PC-9 (cell line): ENCODE measurements around the gene TIPRL. TPM values are rescaled to one million over a fixed set of nuclear protein-coding genes. Genes with fewer than 3 reads are reported as not detected.
A peak's percentile ranks its signal among the peaks of the same experiment; 100 is the strongest.

ENCODE experiments used
- Bru-seq: library from RNA; stranded (reverse); fragments of 400-500 nt; gene quantifications from one replicate; lab custom pipeline; 2021; lab: Mats Ljungman, UMichigan
- BruChase-seq, 2 experiments: library from RNA; stranded (reverse); fragments of 400-500 nt; gene quantifications; one replicate each; lab custom pipeline; 2021; lab: Mats Ljungman, UMichigan
- BruUV-seq: library from RNA; stranded (reverse); fragments of 400-500 nt; replicated peaks from 2 replicates; lab custom pipeline; 2021; lab: Mats Ljungman, UMichigan
- CTCF ChIA-PET: fragments of 300-600 bp; sonication (Branson Sonifier 250); formaldehyde crosslinking; loops from one replicate; lab custom pipeline; 2022; ENCODE audit warnings: antibody characterized with exemption; lab: Charles Lee
- POLR2A ChIA-PET: fragments of 300-600 bp; sonication (Branson Sonifier 250); formaldehyde crosslinking; loops from one replicate; lab custom pipeline; 2022; ENCODE audit warnings: antibody characterized with exemption; ENCODE audit not compliant: unreplicated experiment; lab: Charles Lee
- DNase-seq, 2 experiments: peaks; one replicate each; pipeline versions ENCODE4 v3.0.0 to v3.0.0-alpha.2; 2015 to 2022; ENCODE audit warnings: mixed read lengths in 1 of 2
- H2AFZ ChIP-seq: fragments of 200-600 bp; sonication (generic); 2 replicates; pipeline ENCODE4 v1.8.1; 2017; ENCODE audit warnings: antibody characterized with exemption
- H3F3A ChIP-seq: fragments of 200-600 bp; sonication (generic); 2 replicates; pipeline ENCODE4 v1.8.1; 2017; ENCODE audit warnings: antibody characterized with exemption, mild to moderate bottlenecking, low read depth; ENCODE audit not compliant: insufficient read depth
- H3K27ac ChIP-seq: fragments of 200-600 bp; sonication (generic); 2 replicates; pipeline ENCODE4 v1.6.1; 2016; ENCODE audit warnings: mixed run types
- H3K27me3 ChIP-seq: fragments of 200-600 bp; sonication (generic); 2 replicates; pipeline ENCODE4 v1.6.1; 2016; ENCODE audit warnings: low read depth, mixed run types; ENCODE audit not compliant: insufficient read depth
- H3K36me3 ChIP-seq: fragments of 200-600 bp; sonication (generic); 2 replicates; pipeline ENCODE4 v1.6.1; 2016; ENCODE audit warnings: low read depth, mixed run types
- H3K4me1 ChIP-seq: fragments of 200-600 bp; sonication (generic); replicated peaks from 2 replicates; pipeline ENCODE4 v1.6.1; 2016; ENCODE audit warnings: mixed run types; ENCODE audit not compliant: insufficient read depth
- H3K4me2 ChIP-seq: fragments of 200-600 bp; sonication (generic); 2 replicates; pipeline ENCODE4 v1.6.1; 2017; ENCODE audit warnings: mixed run types
- H3K4me3 ChIP-seq: fragments of 200-600 bp; sonication (generic); 2 replicates; pipeline ENCODE4 v1.6.1; 2016; ENCODE audit warnings: mixed run types
- H3K79me2 ChIP-seq: fragments of 200-600 bp; sonication (generic); 2 replicates; pipeline ENCODE4 v1.6.1; 2017; ENCODE audit warnings: low read depth, mixed run types
- H3K9me2 ChIP-seq: fragments of 200-600 bp; sonication (generic); 2 replicates; pipeline ENCODE4 v1.8.1; 2017; ENCODE audit warnings: mild to moderate bottlenecking; ENCODE audit not compliant: insufficient read depth
- H3K9me3 ChIP-seq: fragments of 200-600 bp; sonication (generic); 2 replicates; pipeline ENCODE4 v1.8.1; 2016; ENCODE audit warnings: low read depth; ENCODE audit not compliant: insufficient read depth
- H4K20me1 ChIP-seq: fragments of 200-600 bp; sonication (generic); 2 replicates; pipeline ENCODE4 v1.8.1; 2017; ENCODE audit not compliant: insufficient read depth
- EZH2 ChIP-seq: fragments of 200-600 bp; sonication (generic); IDR thresholded peaks from 2 replicates; pipeline ENCODE4 v1.8.0; 2017; ENCODE audit warnings: antibody characterized with exemption, low read depth
- intact Hi-C: fragments of 100-400 bp; cut with micrococcal nuclease; formaldehyde crosslinking; loops from one replicate; pipeline ENCODE4 v1.10.0; 2022; ENCODE audit not compliant: unreplicated experiment
- long read RNA-seq: library from polyadenylated mRNA; stranded (forward); transcript quantifications from one replicate; pipeline ENCODE4 v2.0.0, GENCODE V29; 2022
- total RNA-seq: library from RNA; stranded (reverse); gene quantifications from 2 replicates; pipeline ENCODE4 v1.2.3, GENCODE V29; 2021
- TF ChIP-seq, protein P1 (sequence below): fragments of 200-600 bp; sonication (generic); conservative IDR thresholded peaks from 2 replicates; pipeline ENCODE4 v1.6.1; 2017; ENCODE audit warnings: mixed run types, antibody characterized with exemption, mild to moderate bottlenecking, moderate library complexity

Gene TIPRL
- total RNA-seq (34.1 and 47.7 TPM in 2 replicates), Bru-seq, nascent RNA (percentile 83 among the genes with signal in this experiment), BruChase-seq, experiment 1, labeled RNA remaining after a 2-hour chase (percentile 85 among the genes with signal in this experiment), BruChase-seq, experiment 2, labeled RNA remaining after a 6-hour chase (percentile 93 among the genes with signal in this experiment)
- long read RNA-seq, transcript TIPRL-202 (7 exons, 3,032 nt), result major isoform, 72 of 94 reads
- long read RNA-seq, partial matches to known transcripts, result 5 of 94 reads
- long read RNA-seq, other reads (novel, unspliced or antisense), result 16 of 94 reads

DNA sequence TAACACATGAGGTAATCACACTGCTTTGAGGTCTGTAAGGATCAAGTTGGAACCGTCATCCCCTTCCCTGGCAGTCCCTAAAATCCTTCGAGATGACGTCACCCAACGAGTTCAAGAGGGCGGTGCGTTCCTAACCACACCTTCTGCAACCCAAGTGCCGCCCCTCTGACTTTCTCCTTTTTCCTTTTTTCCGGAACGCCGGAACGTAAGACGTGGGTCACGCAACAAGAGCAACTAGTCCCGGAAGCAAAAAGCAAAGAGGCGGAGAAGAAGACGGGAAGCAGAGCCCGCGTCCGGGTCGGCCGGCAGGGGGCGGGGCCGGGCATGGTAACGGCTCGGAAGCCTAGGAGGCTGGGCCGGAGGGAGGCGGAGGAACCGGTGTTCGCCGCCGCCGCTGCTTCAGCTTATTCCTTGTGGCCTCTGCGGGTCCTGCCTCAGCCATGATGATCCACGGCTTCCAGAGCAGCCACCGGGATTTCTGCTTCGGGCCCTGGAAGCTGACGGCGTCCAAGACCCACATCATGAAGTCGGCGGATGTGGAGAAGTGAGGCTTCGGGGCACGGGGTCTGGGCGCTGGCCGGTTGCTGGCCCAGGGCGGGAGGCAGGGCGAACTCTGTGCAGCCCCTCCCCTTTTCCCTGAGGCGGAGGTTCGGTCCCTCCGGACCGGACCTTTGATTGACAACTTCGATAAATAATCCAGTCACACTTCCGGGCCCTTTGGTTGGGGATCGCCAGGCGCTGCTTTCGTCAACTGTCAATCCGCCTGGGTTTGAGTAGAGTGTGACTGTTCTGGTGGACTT is at the start of gene TIPRL:
Gene TIPRL, plus strand, starts transcription at position 325 of the 800 bp plus-strand sequence. Its CDS starts 116 bp downstream, at position 441.
- Histone ChIP-seq H4K20me1 (no peaks in the 10 kb centered on the region), H3K27me3 (no peaks in the 10 kb centered on the region), H3K79me2 (peaks cover 45% of the 10 kb centered on the region), H3K36me3 (0 out of 2 replicates have a peak, but pooled peaks cover 2% of the 10 kb centered on the region), H3K27ac (peak within 1 kb of the TSS; percentile 65), H3K4me1 (peaks cover 45% of the 10 kb centered on the region), H3F3A (peaks cover 28% of the 10 kb centered on the region), H3K9me3 (no peaks in the 10 kb centered on the region; the same call in 1 of the 2 replicates), H2AFZ (peak within 1 kb of the TSS; percentile 96), H3K9me2 (no peaks in the 10 kb centered on the region), H3K4me2 (peak within 1 kb of the TSS; percentile 95), H3K4me3 (peak within 1 kb of the TSS; percentile 87)
- TF ChIP-seq EZH2, result no peak
- TF ChIP-seq, protein P1, sequence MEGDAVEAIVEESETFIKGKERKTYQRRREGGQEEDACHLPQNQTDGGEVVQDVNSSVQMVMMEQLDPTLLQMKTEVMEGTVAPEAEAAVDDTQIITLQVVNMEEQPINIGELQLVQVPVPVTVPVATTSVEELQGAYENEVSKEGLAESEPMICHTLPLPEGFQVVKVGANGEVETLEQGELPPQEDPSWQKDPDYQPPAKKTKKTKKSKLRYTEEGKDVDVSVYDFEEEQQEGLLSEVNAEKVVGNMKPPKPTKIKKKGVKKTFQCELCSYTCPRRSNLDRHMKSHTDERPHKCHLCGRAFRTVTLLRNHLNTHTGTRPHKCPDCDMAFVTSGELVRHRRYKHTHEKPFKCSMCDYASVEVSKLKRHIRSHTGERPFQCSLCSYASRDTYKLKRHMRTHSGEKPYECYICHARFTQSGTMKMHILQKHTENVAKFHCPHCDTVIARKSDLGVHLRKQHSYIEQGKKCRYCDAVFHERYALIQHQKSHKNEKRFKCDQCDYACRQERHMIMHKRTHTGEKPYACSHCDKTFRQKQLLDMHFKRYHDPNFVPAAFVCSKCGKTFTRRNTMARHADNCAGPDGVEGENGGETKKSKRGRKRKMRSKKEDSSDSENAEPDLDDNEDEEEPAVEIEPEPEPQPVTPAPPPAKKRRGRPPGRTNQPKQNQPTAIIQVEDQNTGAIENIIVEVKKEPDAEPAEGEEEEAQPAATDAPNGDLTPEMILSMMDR, result peak; percentile 72
- POLR2A ChIA-PET, result no interaction called here
- CTCF ChIA-PET, result no interaction called here
- BruUV-seq, result TSS peak; percentile 70
- intact Hi-C loops, result loop anchor here (2.0 kb wide), 1 partner anchor 48 kb away; the partner anchor contains the start of gene SFT2D2
- peak; percentile 95 to 96 for DNase-seq

DNA sequence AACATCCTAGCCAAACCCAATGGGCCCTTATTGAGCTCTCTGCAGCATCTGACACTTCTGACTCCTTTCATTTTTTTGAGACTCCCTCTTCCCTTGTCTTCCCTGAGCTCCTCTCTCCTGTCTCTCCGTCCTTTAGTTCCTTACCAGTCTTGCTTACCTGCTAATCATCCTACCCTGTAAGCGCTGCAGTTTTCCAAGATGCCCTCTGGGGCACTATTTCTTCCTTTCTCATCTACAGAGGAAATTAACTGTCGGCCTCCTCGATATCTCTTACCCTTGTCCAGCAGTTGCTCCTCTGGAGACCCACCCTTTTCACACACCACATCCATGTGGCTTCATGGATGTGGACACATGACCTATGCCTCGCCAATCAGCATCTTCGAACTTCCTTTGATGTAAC is 48.8 kb upstream of the TIPRL start:
- H2AFZ ChIP-seq, result no peak overlapping the region
- ChIA-PET POLR2A (no interaction called here), CTCF (no interaction called here)
- no peaks in the 10 kb centered on the region for H3K27me3 ChIP-seq
- no peaks in the 10 kb centered on the region for H3F3A ChIP-seq
- no peaks in the 10 kb centered on the region for H3K79me2 ChIP-seq
- H3K9me2 ChIP-seq, result no peaks in the 10 kb centered on the region
- BruUV-seq, result no TSS peak
- H3K9me3 ChIP-seq, result no peaks in the 10 kb centered on the region
- no peak overlapping the region for H3K4me2 ChIP-seq
- no peak overlapping the region for H3K4me3 ChIP-seq
- no peak for TF ChIP-seq EZH2
- TF ChIP-seq, protein P1, result no peak
- no peaks in the 10 kb centered on the region for H3K36me3 ChIP-seq
- H4K20me1 ChIP-seq, result no peaks in the 10 kb centered on the region
- H3K27ac ChIP-seq, result no peak overlapping the region
- intact Hi-C loops, result no loop called here
- H3K4me1 ChIP-seq, result no peaks in the 10 kb centered on the region
- DNase-seq, result no peak

DNA sequence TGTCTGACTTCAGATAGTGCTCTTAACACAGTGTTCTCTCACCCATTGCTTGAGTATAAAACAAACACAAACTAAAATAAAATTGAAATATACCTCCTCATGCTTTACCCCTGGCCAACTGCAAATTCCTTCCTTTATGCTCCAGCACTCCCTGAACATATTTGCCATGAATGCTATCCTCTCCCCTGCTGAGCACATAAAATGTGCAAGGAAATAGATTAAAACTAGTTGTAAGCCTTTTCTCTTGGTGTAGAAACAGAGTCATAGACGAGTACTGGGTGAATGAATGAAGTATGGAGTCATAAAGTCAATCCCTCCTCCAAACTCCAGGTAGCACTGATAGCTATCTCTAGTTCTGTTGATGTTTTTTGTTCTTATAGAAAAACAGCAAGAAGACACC is 44.6 kb upstream of the TIPRL start:
- no peak overlapping the region for H3K4me3 ChIP-seq
- peaks cover 20% of the 10 kb centered on the region for H3K4me1 ChIP-seq
- no TSS peak for BruUV-seq
- no peak for TF ChIP-seq EZH2
- TF ChIP-seq, protein P1, result no peak
- H3K9me2 ChIP-seq, result no peaks in the 10 kb centered on the region
- no peak for DNase-seq
- intact Hi-C loops, result no loop called here
- no peak overlapping the region for H3K4me2 ChIP-seq
- H3F3A ChIP-seq, result peaks cover 17% of the 10 kb centered on the region; the same call in 1 of the 2 replicates
- no peaks in the 10 kb centered on the region for H3K27me3 ChIP-seq
- POLR2A ChIA-PET, result no interaction called here
- no peaks in the 10 kb centered on the region for H3K9me3 ChIP-seq
- H3K36me3 ChIP-seq, result no peaks in the 10 kb centered on the region
- no peak overlapping the region for H2AFZ ChIP-seq
- H3K27ac ChIP-seq, result no peak overlapping the region
- CTCF ChIA-PET, result interaction anchor here (1.3 kb wide), 1 partner anchor 161 kb away, joined by 3 read pairs; no protein-coding TSS in a partner anchor
- no peaks in the 10 kb centered on the region for H4K20me1 ChIP-seq
- H3K79me2 ChIP-seq, result no peaks in the 10 kb centered on the region
